NB4 (cell line): ENCODE measurements around the gene TBX4.

Source experiments
- MYC ChIP-seq: IDR thresholded peaks from 2 replicates; pipeline ENCODE4 v1.6.1; 2011; ENCODE audit warnings: low read depth, low read length
- POLR2A ChIP-seq: IDR thresholded peaks from 2 replicates; pipeline ENCODE4 v1.6.1; 2011; ENCODE audit warnings: mild to moderate bottlenecking; ENCODE audit not compliant: insufficient read length; ENCODE audit errors: extremely low read depth
- TF ChIP-seq, protein P1 (sequence below): IDR thresholded peaks from one replicate; pipeline ENCODE4 v1.5.1; 2012; ENCODE audit warnings: low read depth, low read length
- TF ChIP-seq, protein P2 (sequence below): IDR thresholded peaks from 2 replicates; pipeline ENCODE4 v1.6.1; 2011; ENCODE audit warnings: low read depth, low read length

DNA sequence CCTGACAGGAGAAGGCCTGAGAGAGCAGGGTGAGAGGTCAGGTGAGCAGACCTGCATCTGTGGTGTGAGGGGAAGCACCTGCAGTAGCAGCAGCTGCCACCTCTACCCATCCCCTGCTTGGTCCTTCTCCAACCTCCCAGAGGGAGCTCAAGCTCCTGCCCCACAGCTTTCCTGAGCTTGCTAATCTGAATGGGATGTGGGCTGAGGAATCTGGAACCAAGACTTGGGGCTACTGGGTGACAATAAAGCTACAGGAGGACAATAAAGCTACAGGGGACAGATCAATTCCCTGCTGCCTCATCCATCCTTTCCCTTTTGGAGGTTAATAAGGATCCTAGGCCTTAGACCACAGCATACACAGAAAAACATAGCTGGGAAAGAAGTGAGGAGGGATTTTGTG lies 4.9 kb upstream of the TBX4 start:
- TF ChIP-seq, protein P1, sequence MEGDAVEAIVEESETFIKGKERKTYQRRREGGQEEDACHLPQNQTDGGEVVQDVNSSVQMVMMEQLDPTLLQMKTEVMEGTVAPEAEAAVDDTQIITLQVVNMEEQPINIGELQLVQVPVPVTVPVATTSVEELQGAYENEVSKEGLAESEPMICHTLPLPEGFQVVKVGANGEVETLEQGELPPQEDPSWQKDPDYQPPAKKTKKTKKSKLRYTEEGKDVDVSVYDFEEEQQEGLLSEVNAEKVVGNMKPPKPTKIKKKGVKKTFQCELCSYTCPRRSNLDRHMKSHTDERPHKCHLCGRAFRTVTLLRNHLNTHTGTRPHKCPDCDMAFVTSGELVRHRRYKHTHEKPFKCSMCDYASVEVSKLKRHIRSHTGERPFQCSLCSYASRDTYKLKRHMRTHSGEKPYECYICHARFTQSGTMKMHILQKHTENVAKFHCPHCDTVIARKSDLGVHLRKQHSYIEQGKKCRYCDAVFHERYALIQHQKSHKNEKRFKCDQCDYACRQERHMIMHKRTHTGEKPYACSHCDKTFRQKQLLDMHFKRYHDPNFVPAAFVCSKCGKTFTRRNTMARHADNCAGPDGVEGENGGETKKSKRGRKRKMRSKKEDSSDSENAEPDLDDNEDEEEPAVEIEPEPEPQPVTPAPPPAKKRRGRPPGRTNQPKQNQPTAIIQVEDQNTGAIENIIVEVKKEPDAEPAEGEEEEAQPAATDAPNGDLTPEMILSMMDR = no peak
- no peak for TF ChIP-seq POLR2A
- TF ChIP-seq MYC = no peak
- TF ChIP-seq, protein P2, sequence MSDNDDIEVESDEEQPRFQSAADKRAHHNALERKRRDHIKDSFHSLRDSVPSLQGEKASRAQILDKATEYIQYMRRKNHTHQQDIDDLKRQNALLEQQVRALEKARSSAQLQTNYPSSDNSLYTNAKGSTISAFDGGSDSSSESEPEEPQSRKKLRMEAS = no peak
